GM21529 (cell line): ENCODE data around the gene LRRC73.
"Not testable (repeated sequence)": the region's sequence is repeated elsewhere in the genome, so short reads cannot be mapped to it uniquely, and the experiment has no call there.

ENCODE experiments used
- ATAC-seq: cut with Tn5 transposase; IDR thresholded peaks from one replicate; pipeline ENCODE4 v1.9.1; 2021; ENCODE audit not compliant: unreplicated experiment

Gene LRRC73, protein sequence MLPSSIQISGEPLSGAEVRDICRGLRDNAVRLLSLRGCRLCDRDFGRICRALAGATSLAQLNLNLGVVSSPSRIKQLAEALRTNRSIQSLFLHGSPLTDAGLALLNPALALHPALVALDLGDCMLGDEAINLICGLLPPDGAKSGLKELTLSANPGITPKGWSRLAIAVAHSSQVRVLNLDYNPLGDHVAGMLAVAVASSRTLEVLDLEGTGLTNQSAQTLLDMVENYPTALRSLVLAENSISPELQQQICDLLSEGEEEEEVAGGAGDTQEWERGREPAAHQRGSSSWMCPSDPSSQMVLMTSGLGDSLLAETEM

GRCh38 chr6:43509984-43510826 is at the start of gene LRRC73:
Gene LRRC73 (minus strand): TSS chr6:43510346. CDS start chr6:43509785, 561 bp downstream.
- ATAC-seq, result peak; percentile 52

DNA sequence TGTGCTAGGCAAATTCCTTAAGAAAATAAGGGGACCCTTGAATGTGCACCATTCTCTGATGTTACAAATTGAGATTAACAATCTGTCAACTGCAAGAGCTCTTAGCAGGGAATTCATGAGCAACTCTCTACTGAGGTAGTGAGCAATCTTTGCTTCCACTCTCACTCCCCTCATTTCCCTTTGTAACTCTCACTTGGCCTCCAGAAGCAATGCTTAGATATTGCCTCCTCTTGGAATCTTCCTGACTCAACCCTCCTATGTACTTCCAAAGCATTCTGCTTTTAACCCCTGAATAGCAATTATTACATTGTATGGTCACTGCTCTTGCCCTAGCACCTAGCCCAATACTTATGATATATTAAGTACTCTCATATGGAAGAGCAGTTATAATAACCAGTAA is 49.2 kb upstream of the LRRC73 start:
- ATAC-seq, result no peak

GRCh38 chr6:43557620-43558019 is 47.5 kb upstream of the LRRC73 start:
- ATAC-seq, result not testable (repeated sequence)

GRCh38 chr6:43547222-43547621 is 37.1 kb upstream of the LRRC73 start:
- no peak for ATAC-seq

DNA sequence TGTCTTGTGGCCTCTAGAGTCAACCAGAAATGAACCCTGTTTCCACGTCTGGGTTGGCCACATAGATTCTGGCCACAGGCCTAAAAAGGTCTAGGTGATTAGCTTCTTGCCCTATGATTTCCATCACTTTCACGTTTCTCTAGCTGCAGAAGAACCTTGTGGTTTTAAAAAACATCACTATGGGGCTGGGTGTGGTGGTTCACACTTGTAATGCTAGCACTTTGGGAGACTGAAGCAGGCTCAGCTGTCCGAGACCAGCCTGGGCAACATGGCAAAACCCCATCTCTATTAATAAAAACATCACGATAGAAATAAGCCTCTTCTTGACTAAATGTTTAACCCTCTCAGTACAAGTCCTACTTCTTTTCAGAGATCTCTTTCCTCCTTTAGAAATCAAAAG is 34.3 kb upstream of the LRRC73 start:
- no peak for ATAC-seq

DNA sequence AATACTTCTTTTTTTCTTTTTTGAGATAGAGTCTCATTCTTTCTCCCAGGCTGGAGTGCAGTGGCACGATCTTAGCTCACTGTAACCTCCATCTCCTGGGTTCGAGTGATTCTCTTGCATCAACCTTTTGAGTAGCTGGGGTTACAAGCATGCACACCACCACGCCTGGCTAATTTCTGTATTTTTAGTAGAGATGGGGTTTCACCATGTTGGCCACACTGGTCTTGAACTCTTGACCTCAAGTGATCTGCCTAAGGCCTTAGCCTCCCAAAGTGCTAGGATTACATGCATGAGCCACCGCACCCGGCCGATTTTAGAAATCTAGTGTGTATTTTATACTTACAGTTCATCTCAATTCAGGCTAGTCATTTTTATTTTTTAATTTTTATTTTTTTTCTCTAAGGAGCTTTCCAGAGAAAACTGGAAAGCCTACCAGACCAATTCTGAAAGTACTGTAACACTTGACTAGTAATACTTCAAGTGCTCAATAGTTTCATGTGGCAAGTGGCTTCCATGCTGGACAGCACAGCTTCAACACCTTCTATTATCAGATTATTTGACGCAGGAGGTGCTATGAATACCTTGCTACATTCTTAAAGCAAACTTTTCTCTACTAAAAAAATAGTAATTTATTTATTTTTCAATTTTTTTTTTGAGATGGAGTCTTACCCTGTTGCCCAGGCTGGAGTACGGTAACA is 31.8 kb upstream of the LRRC73 start:
- ATAC-seq, result no peak

GRCh38 chr6:43540507-43540906 is 30.4 kb upstream of the LRRC73 start:
- ATAC-seq, result no peak

DNA sequence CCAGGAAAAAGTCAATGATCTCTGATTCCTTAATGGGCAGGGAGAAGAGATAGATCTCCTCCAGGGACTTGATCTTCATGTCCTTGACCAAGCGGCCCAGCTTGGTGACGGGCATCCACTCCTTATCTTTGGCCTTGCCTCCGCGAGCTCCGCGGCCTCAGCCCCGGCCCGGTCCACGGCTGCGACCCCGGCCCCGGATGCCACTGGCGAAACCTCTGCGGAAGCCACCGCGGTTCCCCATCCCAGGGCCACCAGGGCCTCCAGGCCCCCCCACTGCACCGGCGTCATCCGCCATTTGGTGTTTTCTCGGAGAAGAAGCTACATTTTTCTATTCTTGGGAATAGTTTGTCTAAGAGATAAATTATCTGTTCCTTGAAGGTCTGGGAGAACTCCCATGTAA is 29.3 kb upstream of the LRRC73 start:
- not testable (repeated sequence) for ATAC-seq

- not testable (repeated sequence) for ATAC-seq
Observed at GRCh38 chr6:43538986-43539385, 28.8 kb upstream of the LRRC73 start.

GRCh38 chr6:43532201-43532600 is 22.1 kb upstream of the LRRC73 start:
- no peak for ATAC-seq

DNA sequence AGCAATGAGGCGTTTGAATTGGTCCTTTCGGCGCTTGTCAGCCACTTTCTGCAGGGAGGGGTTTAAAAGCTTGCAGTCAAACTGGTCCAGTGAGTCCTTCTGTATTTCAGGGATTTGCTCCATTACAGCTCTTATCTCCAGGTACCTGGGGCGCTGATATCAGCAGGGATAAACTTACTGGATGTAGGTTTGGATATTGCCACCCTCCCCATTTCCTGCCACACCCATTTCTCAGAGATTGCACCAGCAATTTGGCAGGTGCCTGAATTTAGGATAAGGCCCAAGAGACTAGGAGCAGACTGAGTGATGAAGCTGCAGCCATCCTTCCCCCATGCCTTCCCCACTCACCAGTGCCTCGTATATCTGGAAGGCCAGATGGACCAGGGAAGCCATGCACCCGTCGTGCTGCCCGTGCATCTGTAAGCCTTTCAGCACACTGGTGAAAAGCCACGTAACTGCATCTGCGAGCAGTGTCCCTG is 14.4 kb upstream of the LRRC73 start:
- ATAC-seq, result no peak

- no peak for ATAC-seq
Observed at GRCh38 chr6:43523284-43523683, 13.1 kb upstream of the LRRC73 start.

DNA sequence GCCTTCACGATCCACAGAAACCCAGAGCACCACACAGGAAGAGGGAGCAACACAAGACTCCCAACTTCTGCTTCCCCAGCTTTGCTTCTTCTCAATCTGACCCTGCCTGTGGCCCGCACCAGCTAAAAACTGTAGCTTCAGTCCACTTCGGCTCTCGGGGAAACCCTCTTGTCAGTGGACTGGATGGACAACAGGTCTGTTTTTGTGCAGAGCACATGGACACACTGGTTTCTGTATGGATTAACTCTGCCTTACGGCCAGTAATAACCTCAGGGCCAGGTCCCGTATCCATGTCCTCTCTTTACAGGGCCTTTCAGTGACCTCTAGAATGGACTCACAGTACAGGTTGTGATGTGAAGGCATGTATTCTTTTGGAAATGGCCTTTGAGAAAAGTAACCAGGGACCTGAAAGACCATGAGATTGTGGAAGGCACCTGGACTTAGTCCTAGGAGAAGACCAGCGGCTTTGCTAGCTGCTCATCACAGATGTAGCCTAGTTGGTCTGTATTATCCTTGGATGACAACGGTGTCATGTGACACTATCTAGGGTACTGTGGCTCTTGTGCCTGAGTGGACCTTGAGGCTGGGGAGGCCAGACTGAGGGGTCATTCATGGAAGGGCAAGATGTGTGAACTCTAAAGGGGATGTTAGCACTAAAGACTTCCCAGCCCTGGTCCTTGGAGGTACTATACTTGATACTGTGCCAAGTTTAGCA is 12.6 kb upstream of the LRRC73 start:
- no peak for ATAC-seq

- ATAC-seq, result no peak
Observed at GRCh38 chr6:43521836-43522235, 11.7 kb upstream of the LRRC73 start.

- no peak for ATAC-seq
Observed at GRCh38 chr6:43520097-43520496, 10.0 kb upstream of the LRRC73 start.

GRCh38 chr6:43517505-43518357 is 7.6 kb upstream of the LRRC73 start:
- ATAC-seq, result no peak

DNA sequence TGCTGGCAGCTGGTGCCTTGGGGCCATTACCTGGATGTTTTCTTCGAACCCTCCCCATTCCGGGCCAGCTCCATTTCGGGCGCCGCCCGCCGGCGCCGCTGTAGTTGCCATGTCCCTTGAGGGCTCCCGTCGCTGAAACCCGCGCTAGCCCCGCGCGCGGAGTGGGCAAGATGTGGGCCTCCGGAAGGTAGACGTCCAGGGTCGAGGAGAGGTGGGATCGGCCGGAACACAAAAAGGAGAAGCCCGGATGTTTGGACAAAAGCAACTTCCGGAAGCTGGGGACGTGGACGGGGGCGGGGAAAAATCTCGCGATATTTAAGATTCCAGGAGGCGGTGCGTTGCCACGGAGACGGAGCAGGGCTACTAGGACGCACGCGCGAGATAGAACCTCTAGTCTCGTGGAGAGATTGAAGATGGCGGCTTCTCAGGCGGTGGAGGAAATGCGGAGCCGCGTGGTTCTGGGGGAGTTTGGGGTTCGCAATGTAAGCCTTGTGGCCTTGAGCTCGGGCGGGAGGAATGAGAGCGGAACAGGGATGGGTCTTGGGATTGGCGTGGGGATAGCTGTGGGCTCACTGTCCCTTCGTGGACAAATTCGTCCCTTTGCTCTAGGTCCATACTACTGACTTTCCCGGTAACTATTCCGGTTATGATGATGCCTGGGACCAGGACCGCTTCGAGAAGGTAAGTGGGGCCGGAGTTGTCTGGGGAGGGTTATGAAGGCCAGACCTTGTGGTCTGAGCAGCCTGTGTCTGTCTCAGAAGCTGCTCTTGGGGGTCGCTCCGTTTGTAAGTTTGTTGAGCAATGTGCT is 6.8 kb upstream of the LRRC73 start, which contains the start of the genes POLR1C and YIPF3:
Gene POLR1C (plus strand): TSS at position 393 of the 808 bp plus-strand sequence. CDS start 21 bp downstream, at position 414.
Gene YIPF3 (minus strand): TSS at position 230 of the 808 bp plus-strand sequence. CDS start 119 bp downstream, at position 111.
- peak; percentile 84 for ATAC-seq

DNA sequence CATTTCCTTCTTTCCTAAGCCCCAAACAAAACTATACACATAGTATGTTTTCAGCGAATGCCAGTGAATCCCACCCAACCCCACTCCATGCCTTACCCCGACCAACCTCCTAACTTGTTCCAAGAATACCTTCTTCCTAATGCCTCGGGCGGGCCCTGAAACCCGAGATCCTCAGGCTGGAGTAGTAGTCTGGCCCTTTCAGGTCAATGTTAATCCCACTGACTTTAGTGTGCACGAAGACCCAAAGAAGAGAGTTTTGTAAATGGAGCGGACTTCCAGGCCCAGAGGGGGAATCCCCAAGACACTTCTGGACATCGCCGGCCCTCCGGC is 6.2 kb upstream of the LRRC73 start:
- peak; percentile 4 for ATAC-seq

DNA sequence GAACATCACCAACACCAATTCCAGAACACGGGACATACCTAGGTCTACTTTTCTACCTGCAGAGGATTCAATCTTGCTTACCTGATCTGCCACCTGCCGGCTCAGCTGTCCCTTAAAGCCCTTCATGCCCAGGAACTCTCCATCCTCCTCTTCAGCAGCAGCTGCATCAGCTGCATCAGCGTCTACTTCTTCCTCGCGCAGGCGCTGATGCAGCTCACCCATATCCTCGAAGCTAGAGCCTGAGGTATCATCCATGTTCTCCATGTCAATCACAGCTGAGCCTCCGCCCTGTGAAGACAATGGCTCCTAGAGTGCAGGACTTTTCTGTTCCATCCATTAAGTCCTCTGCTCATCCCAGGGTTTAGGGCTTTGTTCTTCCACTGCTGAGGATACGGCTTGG is 5.7 kb upstream of the LRRC73 start:
- no peak for ATAC-seq
